Neural crest cell (in vitro differentiated cells): Measurements from ENCODE around the gene STK26. TPM values are rescaled to one million over a fixed set of nuclear protein-coding genes. Genes with fewer than 3 reads are reported as not detected.
A peak's percentile ranks its signal among the peaks of the same experiment; 100 is the strongest.

Experiments
- DNase-seq: peaks from one replicate; pipeline ENCODE4 v3.0.0; 2021; ENCODE audit warnings: low read depth, mixed read lengths, low spot score
- H3K27ac Mint-ChIP-seq: one replicate; pipeline ENCODE4 v1.8.0; 2021; ENCODE audit warnings: mild to moderate bottlenecking, mixed read lengths; ENCODE audit not compliant: unreplicated experiment
- H3K27me3 Mint-ChIP-seq: 2 replicates; pipeline ENCODE4 v1.8.0; 2021; ENCODE audit warnings: low read depth, mild to moderate bottlenecking, mixed read lengths
- H3K36me3 Mint-ChIP-seq: 2 replicates; pipeline ENCODE4 v1.8.0; 2021; ENCODE audit warnings: low read depth, mild to moderate bottlenecking, mixed read lengths
- H3K4me1 Mint-ChIP-seq: 2 replicates; pipeline ENCODE4 v1.8.0; 2021; ENCODE audit warnings: mixed read lengths
- H3K4me3 Mint-ChIP-seq: one replicate; pipeline ENCODE4 v1.8.0; 2021; ENCODE audit warnings: mild to moderate bottlenecking, mixed read lengths
- H3K9me3 Mint-ChIP-seq: 2 replicates; pipeline ENCODE4 v1.8.0; 2021; ENCODE audit warnings: mixed read lengths
- CTCF ChIP-seq: fragments of 200-600 bp; sonication (generic); conservative IDR thresholded peaks from 2 replicates; pipeline ENCODE4 v1.5.0; 2021; ENCODE audit warnings: antibody characterized with exemption, mild to moderate bottlenecking
- total RNA-seq: library from RNA; stranded (reverse); gene quantifications from 2 replicates; pipeline ENCODE4 v1.2.1, GENCODE V29; 2021

Gene STK26
- total RNA-seq, 1 donor from 2014 or later = 65.0 TPM

DNA sequence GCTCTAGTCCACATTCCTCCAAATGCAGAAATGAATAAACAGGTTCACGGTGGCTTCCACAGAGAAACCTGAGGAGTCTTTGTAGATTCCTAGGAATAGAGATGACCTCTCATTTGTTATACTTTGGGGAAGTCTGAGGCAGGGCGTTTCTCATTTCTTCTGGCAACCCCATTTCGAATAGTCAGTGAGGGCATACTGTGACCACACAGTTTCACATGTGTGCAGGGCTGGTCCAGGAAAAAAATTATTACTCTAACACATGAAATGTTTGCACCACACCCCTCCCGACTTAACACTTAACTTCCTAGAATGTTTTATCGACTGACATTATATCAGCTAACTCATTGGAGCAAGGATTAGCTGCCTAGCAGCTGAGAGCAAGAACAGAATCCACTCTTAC is 92.7 kb downstream of the STK26 start:
- Mint-ChIP-seq H3K36me3 (no peaks in the 10 kb centered on the region), H3K9me3 (no peaks in the 10 kb centered on the region), H3K4me1 (peaks cover 36% of the 10 kb centered on the region), H3K4me3 (no peak overlapping the region), H3K27me3 (no peaks in the 10 kb centered on the region), H3K27ac (no peak overlapping the region)
- no peak for DNase-seq
- TF ChIP-seq CTCF = no peak

GRCh38 chrX:132118358-132118757 is 95.3 kb downstream of the STK26 start:
- Mint-ChIP-seq H3K4me1 (peaks cover 40% of the 10 kb centered on the region), H3K9me3 (peaks cover 6% of the 10 kb centered on the region), H3K27ac (peak overlapping the region; percentile 98), H3K36me3 (peaks cover 2% of the 10 kb centered on the region), H3K27me3 (no peaks in the 10 kb centered on the region), H3K4me3 (no peak overlapping the region)
- no peak for TF ChIP-seq CTCF
- DNase-seq = peak; percentile 6

DNA sequence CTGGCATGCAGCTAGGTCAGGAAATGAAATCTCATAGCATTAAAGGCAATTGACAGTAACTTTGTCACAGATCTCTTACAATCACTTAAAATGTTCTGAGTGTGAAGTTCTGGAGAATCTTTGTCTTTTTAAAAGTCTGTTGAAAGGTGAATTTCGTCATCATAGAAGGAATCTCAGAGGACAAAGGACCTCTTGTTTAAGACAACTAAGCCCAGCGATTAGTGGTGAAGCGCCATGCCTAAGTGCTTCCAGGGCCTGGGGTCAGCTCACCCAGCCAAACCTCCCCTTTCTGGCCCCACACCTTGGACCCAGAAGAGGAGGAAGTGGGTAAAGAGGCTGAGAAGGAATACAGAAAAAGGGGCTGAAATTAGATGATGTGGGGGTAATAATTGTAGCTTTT is 96.2 kb downstream of the STK26 start:
- peak; percentile 23 for DNase-seq
- Mint-ChIP-seq H3K4me3 (peak overlapping the region; percentile 78), H3K27me3 (no peaks in the 10 kb centered on the region), H3K36me3 (peaks cover 2% of the 10 kb centered on the region), H3K4me1 (peaks cover 40% of the 10 kb centered on the region), H3K27ac (peak overlapping the region; percentile 98), H3K9me3 (peaks cover 9% of the 10 kb centered on the region)
- no peak for TF ChIP-seq CTCF

- Mint-ChIP-seq H3K4me1 (peaks cover 40% of the 10 kb centered on the region), H3K9me3 (peaks cover 10% of the 10 kb centered on the region), H3K36me3 (peaks cover 2% of the 10 kb centered on the region), H3K27ac (peak overlapping the region; percentile 98), H3K4me3 (peak overlapping the region; percentile 78), H3K27me3 (no peaks in the 10 kb centered on the region)
- no peak for TF ChIP-seq CTCF
- DNase-seq = peak; percentile 55
These were observed 96.9 kb downstream of the STK26 start for GRCh38 chrX:132119821-132120515.

- H3K4me3 Mint-ChIP-seq = no peak overlapping the region
- H3K27me3 Mint-ChIP-seq = no peaks in the 10 kb centered on the region
- H3K36me3 Mint-ChIP-seq = peaks cover 2% of the 10 kb centered on the region
- TF ChIP-seq CTCF = no peak
- peaks cover 37% of the 10 kb centered on the region for H3K4me1 Mint-ChIP-seq
- DNase-seq = no peak
- H3K27ac Mint-ChIP-seq = no peak overlapping the region
- peaks cover 10% of the 10 kb centered on the region for H3K9me3 Mint-ChIP-seq
These were observed 97.8 kb downstream of the STK26 start for GRCh38 chrX:132120913-132121312.

Other genes with a start within 250 kb of the STK26 start
- gene FRMD7, start 104.7 kb downstream of the STK26 start, total RNA-seq = 0.21 and 0.52 TPM in 2 replicates
- gene RAP2C, start 196.1 kb downstream of the STK26 start, total RNA-seq = 48.2 and 49.6 TPM in 2 replicates